Right lobe of liver (tissue), 4 donors: ENCODE data around the gene KCNAB3.

Experiments used
- CTCF ChIP-seq, 4 donors: fragments of 200-600 bp in 3 of 4; fragments of 450-650 bp in 1 of 4; IDR thresholded peaks; one replicate each; pipeline versions ENCODE4 v1.5.1 to v1.8.0; 2016 to 2022; ENCODE audit warnings: antibody characterized with exemption in 4 of 4, mild to moderate bottlenecking in 2 of 4
- POLR2A ChIP-seq: fragments of 450-650 bp; IDR thresholded peaks from one replicate; pipeline ENCODE4 v1.6.1; 2017; ENCODE audit warnings: antibody characterized with exemption, mild to moderate bottlenecking
- donor health status: DM: no; HTN: no; CAD: no.
- donor health status: DM: no; HTN: no; CAD: no.
- donor health status: DM: no; HTN: yes; CAD: no.

DNA sequence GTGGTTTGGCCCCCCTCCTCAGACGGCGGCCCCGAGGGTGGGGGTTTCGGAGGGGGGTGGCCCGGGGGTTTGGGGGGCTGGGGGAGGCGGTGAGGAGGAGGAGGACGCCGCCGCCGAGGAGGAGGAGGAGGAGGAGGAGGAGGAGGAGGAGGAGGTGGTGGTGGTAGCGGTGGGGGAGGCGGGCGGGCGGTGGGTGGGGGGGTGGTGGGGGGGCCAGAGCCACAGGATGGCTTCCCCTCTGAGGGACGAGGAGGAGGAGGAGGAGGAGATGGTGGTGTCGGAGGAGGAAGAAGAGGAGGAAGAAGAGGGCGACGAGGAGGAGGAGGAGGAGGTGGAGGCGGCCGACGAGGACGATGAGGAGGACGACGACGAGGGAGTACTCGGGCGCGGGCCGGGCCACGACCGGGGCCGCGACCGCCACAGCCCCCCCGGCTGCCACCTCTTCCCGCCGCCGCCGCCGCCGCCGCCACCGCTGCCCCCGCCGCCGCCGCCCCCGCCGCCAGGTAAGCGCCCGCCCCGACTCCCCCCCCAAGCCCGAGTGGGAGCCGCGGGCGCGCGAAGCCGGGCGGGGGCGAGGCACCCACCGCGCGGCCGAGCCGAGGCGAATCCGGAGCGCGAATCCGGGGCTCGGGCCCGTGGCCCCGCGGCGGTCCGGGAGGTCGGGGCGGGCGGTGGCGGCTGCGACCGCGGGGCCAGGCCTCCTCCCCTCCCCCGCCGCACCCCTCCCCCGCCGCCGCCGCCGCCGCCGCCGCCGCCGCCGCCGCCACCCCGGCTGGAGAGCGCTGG lies 44.9 kb downstream of the KCNAB3 start:
- TF ChIP-seq CTCF (IDR thresholded peaks at IDR 0.05) (no peak), POLR2A (no peak)
